Upper lobe of left lung (tissue), 6 donors: Measurements from ENCODE around the gene SIM1. TPM values are rescaled to one million over a fixed set of nuclear protein-coding genes. Genes with fewer than 3 reads are reported as not detected.

Source experiments
- ATAC-seq, 2 donors: fragments of 200-7000 bp; cut with Tn5 transposase; one replicate each; pipeline ENCODE4 v1.9.1; 2022; ENCODE audit warnings: mild to moderate bottlenecking in 2 of 2, moderate library complexity in 2 of 2; ENCODE audit not compliant: low FRiP score in 2 of 2
- DNase-seq, 2 donors: peaks; one replicate each; pipeline ENCODE4 v3.0.0-alpha.2; 2019 to 2020
- H3K27ac ChIP-seq, 4 donors: fragments of 200-600 bp; sonication (generic); one replicate each; pipeline ENCODE4 v1.5.1; 2016 to 2019
- H3K27me3 ChIP-seq, 4 donors: fragments of 200-600 bp; sonication (generic); one replicate each; pipeline ENCODE4 v1.5.1; 2017 to 2019
- H3K36me3 ChIP-seq, 4 donors: fragments of 200-600 bp; sonication (generic); one replicate each; pipeline ENCODE4 v1.5.1; 2016 to 2019
- H3K4me1 ChIP-seq, 4 donors: fragments of 200-600 bp; sonication (generic); one replicate each; pipeline ENCODE4 v1.5.1; 2018 to 2019
- H3K4me3 ChIP-seq, 4 donors: fragments of 200-600 bp; sonication (generic); one replicate each; pipeline ENCODE4 v1.5.1; 2017 to 2019; ENCODE audit warnings: mild to moderate bottlenecking in 2 of 4, moderate library complexity in 1 of 4
- H3K9me3 ChIP-seq, 4 donors: fragments of 200-600 bp; sonication (generic); one replicate each; pipeline ENCODE4 v1.5.1; 2018 to 2019
- EP300 ChIP-seq, 4 donors: sonication (generic); formaldehyde crosslinking; IDR thresholded peaks; one replicate each; pipeline ENCODE4 v1.5.1; 2017; ENCODE audit warnings: antibody characterized with exemption in 4 of 4, control low read depth in 2 of 4
- POLR2A ChIP-seq, 4 donors: fragments of 450-650 bp; IDR thresholded peaks; one replicate each; pipeline ENCODE4 v1.5.1; 2016 to 2017; ENCODE audit warnings: antibody characterized with exemption in 4 of 4, mild to moderate bottlenecking in 2 of 4
- POLR2AphosphoS5 ChIP-seq, 2 donors: sonication (generic); formaldehyde crosslinking; IDR thresholded peaks; one replicate each; pipeline ENCODE4 v1.5.1; 2017; ENCODE audit warnings: antibody characterized with exemption in 2 of 2
- WGBS, 2 donors: methylation state at CpG; one replicate each; pipeline ENCODE4 v1.1.5; 2017 to 2018; 5-methylcytosine and 5-hydroxymethylcytosine counted together
- total RNA-seq, 6 donors: library from RNA; depleted of rRNA in 4 of 6; stranded (reverse); fragments of >200 nt in 4 of 6; gene quantifications; one replicate each; pipeline versions ENCODE4 v1.1.0 to v1.2.1, GENCODE V29; 2016 to 2021
- TF ChIP-seq, protein P1 (sequence below), 6 experiments: fragments of 450-650 bp in 4 of 6; fragments of 200-600 bp in 2 of 6; sonication (generic) in 2 of 6; IDR thresholded peaks; one replicate each; pipeline ENCODE4 v1.5.1; 2016 to 2019; ENCODE audit warnings: antibody characterized with exemption in 6 of 6
- donor health status: DM: no; HTN: no; CAD: no; lungs with moderate emphysema.
- donor health status: DM: no; HTN: yes; CAD: no; lungs with severe emphysema.

SIM1 gene
- total RNA-seq, 6 donors from 2014 or later: not detected

- DNase-seq (no peak), ATAC-seq (no peak)
- TF ChIP-seq POLR2AphosphoS5 (IDR thresholded peaks at IDR 0.05): no peak
- TF ChIP-seq, protein P1, sequence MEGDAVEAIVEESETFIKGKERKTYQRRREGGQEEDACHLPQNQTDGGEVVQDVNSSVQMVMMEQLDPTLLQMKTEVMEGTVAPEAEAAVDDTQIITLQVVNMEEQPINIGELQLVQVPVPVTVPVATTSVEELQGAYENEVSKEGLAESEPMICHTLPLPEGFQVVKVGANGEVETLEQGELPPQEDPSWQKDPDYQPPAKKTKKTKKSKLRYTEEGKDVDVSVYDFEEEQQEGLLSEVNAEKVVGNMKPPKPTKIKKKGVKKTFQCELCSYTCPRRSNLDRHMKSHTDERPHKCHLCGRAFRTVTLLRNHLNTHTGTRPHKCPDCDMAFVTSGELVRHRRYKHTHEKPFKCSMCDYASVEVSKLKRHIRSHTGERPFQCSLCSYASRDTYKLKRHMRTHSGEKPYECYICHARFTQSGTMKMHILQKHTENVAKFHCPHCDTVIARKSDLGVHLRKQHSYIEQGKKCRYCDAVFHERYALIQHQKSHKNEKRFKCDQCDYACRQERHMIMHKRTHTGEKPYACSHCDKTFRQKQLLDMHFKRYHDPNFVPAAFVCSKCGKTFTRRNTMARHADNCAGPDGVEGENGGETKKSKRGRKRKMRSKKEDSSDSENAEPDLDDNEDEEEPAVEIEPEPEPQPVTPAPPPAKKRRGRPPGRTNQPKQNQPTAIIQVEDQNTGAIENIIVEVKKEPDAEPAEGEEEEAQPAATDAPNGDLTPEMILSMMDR (IDR thresholded peaks at IDR 0.05): no peak
- TF ChIP-seq POLR2A (IDR thresholded peaks at IDR 0.05): no peak
- no peak for TF ChIP-seq EP300 (IDR thresholded peaks at IDR 0.05)
- Histone ChIP-seq H3K27ac (no peak overlapping the region), H3K4me1 (peaks cover 4 to 37% (median 11%) of the 10 kb centered on the region in 4 donors), H3K4me3 (no peak overlapping the region), H3K27me3 (peaks cover 2 to 95% (median 54%) of the 10 kb centered on the region in 4 donors), H3K36me3 (no peaks in the 10 kb centered on the region), H3K9me3 (no peaks in the 10 kb centered on the region)
- 6 to 8% methylated on average over 9 of the region's 9 CpGs for WGBS, 2 donors
Observed at GRCh38 chr6:100460650-100461204, 4.0 kb downstream of the SIM1 start.

GRCh38 chr6:100459592-100460184 is 5.0 kb downstream of the SIM1 start:
- Histone ChIP-seq H3K4me1 (peaks cover 2 to 29% (median 6%) of the 10 kb centered on the region in 4 donors), H3K36me3 (no peaks in the 10 kb centered on the region), H3K27me3 (peaks cover 2 to 95% (median 58%) of the 10 kb centered on the region in 4 donors), H3K4me3 (no peak overlapping the region), H3K27ac (no peak overlapping the region), H3K9me3 (no peaks in the 10 kb centered on the region)
- DNase-seq (no peak), ATAC-seq (no peak)
- TF ChIP-seq POLR2AphosphoS5 (IDR thresholded peaks at IDR 0.05): no peak
- TF ChIP-seq POLR2A (IDR thresholded peaks at IDR 0.05): no peak
- TF ChIP-seq, protein P1 (IDR thresholded peaks at IDR 0.05): no peak
- no peak for TF ChIP-seq EP300 (IDR thresholded peaks at IDR 0.05)

DNA sequence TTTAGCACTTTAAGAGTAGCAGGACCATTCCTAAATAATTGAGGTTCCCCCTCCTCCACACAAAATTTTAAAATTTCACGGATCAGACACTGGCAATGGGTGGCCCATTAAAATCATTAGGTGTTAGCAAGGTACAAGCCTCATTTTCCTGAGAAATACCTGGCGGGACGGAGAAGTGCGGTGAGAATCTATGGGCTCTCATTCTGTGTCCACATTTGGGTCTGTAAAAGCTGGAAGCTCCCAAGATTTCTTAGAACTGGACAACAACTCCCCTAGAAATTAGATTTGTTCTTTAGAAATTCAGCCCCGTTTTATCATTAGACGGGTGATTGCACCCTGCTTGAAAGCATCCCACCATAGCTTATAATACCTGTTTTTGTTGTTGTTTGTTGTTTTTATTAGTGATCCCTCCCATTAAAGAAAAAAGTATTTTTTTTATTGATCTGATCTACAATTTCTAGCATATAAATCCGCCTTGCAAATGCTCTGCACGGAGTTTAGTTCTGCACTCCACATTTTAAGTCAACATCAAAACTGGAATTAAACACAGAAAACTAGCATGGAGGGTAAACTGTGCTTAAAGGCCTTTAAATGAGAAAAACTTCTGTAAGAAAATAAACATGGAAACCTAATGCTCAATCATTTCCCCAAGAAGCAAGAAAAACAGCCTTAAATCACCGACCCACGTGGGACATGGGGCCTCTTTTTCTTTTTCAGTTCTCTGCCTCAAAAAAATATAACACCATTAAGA is 5.7 kb downstream of the SIM1 start:
- H3K27ac ChIP-seq: no peak overlapping the region
- H3K36me3 ChIP-seq: no peaks in the 10 kb centered on the region
- WGBS, 2 donors: 28% methylated on average over 10 of the region's 10 CpGs
- H3K4me1 ChIP-seq: peaks cover 0 to 25% (median 2%) of the 10 kb centered on the region in 4 donors
- no peak overlapping the region for H3K4me3 ChIP-seq
- no peaks in the 10 kb centered on the region for H3K9me3 ChIP-seq
- ATAC-seq (no peak), DNase-seq (no peak)
- peaks cover 1 to 93% (median 53%) of the 10 kb centered on the region in 4 donors for H3K27me3 ChIP-seq
- TF ChIP-seq, protein P1 (IDR thresholded peaks at IDR 0.05): no peak
- TF ChIP-seq EP300 (IDR thresholded peaks at IDR 0.05): no peak

- Histone ChIP-seq H3K9me3 (no peaks in the 10 kb centered on the region), H3K27me3 (peaks cover 0 to 83% (median 52%) of the 10 kb centered on the region in 4 donors), H3K27ac (no peak overlapping the region), H3K36me3 (no peaks in the 10 kb centered on the region), H3K4me1 (peaks cover 0 to 21% (median 2%) of the 10 kb centered on the region in 4 donors), H3K4me3 (no peak overlapping the region)
- WGBS, 2 donors: 19 to 26% methylated on average over 23 to 29 of the region's 34 CpGs
- no peak for TF ChIP-seq POLR2A (IDR thresholded peaks at IDR 0.05)
- TF ChIP-seq, protein P1 (IDR thresholded peaks at IDR 0.05): no peak
- TF ChIP-seq POLR2AphosphoS5 (IDR thresholded peaks at IDR 0.05): no peak
- TF ChIP-seq EP300 (IDR thresholded peaks at IDR 0.05): no peak
- ATAC-seq (peak in 1 of 2 donors; percentile 16), DNase-seq (peak in 1 of 2 donors; percentile 66)
Observed at GRCh38 chr6:100457311-100457990, 7.3 kb downstream of the SIM1 start.
